ENCODE measurements around the gene SRSF11. TPM values are rescaled to one million over a fixed set of nuclear protein-coding genes. Genes with fewer than 3 reads are reported as not detected.
"Not testable (repeated sequence)": the region's sequence is repeated elsewhere in the genome, so short reads cannot be mapped to it uniquely, and the experiment has no call there.

Gene SRSF11
- 10 to 100 TPM; 47.0 to 70.3 (median 53.2) TPM for total RNA-seq
- 10 to 100 TPM; 49.6 to 74.8 (median 55.1) TPM for polyA plus RNA-seq
- long read RNA-seq, donor 1, partial matches to known transcripts = 24 of 39 reads
- long read RNA-seq, donor 1, other reads (novel, unspliced or antisense) = 12 of 39 reads
- long read RNA-seq, donor 2, partial matches to known transcripts = 40 of 72 reads
- long read RNA-seq, donor 2, other reads (novel, unspliced or antisense) = 24 of 72 reads

- TF ChIP-seq CTCF (IDR thresholded peaks at IDR 0.05) = peak; percentile 10
- Histone ChIP-seq H3K4me1 (peaks cover 45% of the 10 kb centered on the region), H3K36me3 (ENCODE audit: insufficient read depth in 1 of 2, low read depth in 1 of 2) (peaks cover 0 to 34% of the 10 kb centered on the region in 2 donors), H3K27ac (peak within 1 kb of the TSS; percentile 95), H3K9me3 (no peaks in the 10 kb centered on the region), H3K4me3 (peak within 1 kb of the TSS; percentile 82), H3K27me3 (ENCODE audit: insufficient read depth in 3 of 3, low read length in 2 of 3) (no peaks in the 10 kb centered on the region)
- WGBS, 3 donors = 0% methylated on average over 70 to 74 of the region's 74 CpGs
- ATAC-seq (peak; percentile 99), DNase-seq (peak; percentile 98)
- intact Hi-C loops (cut with DNase I) = loop anchor here in 1 of 2 donors (1.0 to 5.0 kb wide), 3 partner anchors 15 to 191 kb away; partner anchors contain the start of genes ANKRD13C and CTH
Measured at GRCh38 chr1:70221238-70222121, at the start of gene SRSF11. Gene SRSF11, plus strand, starts transcription at chr1:70221380. Its CDS starts 257 bp downstream, at chr1:70221637.

GRCh38 chr1:70171512-70171911, 49.7 kb upstream of the SRSF11 start:
- Histone ChIP-seq H3K4me1 (no peaks in the 10 kb centered on the region), H3K36me3 (ENCODE audit: insufficient read depth in 1 of 2, low read depth in 1 of 2) (peaks cover 0 to 54% of the 10 kb centered on the region in 2 donors), H3K27ac (no peak overlapping the region), H3K4me3 (no peak overlapping the region), H3K27me3 (ENCODE audit: insufficient read depth in 3 of 3, low read length in 2 of 3) (no peaks in the 10 kb centered on the region), H3K9me3 (no peaks in the 10 kb centered on the region)
- ATAC-seq (no peak), DNase-seq (no peak)
- intact Hi-C loops (cut with DNase I) = no loop called here
- no peak for TF ChIP-seq CTCF (IDR thresholded peaks at IDR 0.05)
- 98 to 100% (median 100%) methylated on average over 1 of the region's 1 CpG for WGBS, 3 donors

GRCh38 chr1:70185181-70185580, 36.0 kb upstream of the SRSF11 start:
- H3K4me1 ChIP-seq; H3K9me3 ChIP-seq; intact Hi-C loops (cut with DNase I); H3K27me3 ChIP-seq (ENCODE audit: insufficient read depth in 3 of 3, low read length in 2 of 3); DNase-seq; H3K4me3 ChIP-seq; H3K27ac ChIP-seq; ATAC-seq: not testable (repeated sequence)
- WGBS, 3 donors = 92 to 95% (median 95%) methylated on average over 3 of the region's 3 CpGs
- H3K36me3 ChIP-seq (ENCODE audit: insufficient read depth in 1 of 2, low read depth in 1 of 2) = peaks cover 0 to 49% of the 10 kb centered on the region in 2 donors

GRCh38 chr1:70188522-70188921, 32.7 kb upstream of the SRSF11 start:
- H3K4me3 ChIP-seq = no peak overlapping the region
- no peaks in the 10 kb centered on the region for H3K4me1 ChIP-seq
- no peaks in the 10 kb centered on the region for H3K9me3 ChIP-seq
- H3K27ac ChIP-seq = no peak overlapping the region
- no peak for TF ChIP-seq CTCF (IDR thresholded peaks at IDR 0.05)
- ATAC-seq = no peak
- DNase-seq = no peak
- peaks cover 0 to 35% of the 10 kb centered on the region in 2 donors for H3K36me3 ChIP-seq (ENCODE audit: insufficient read depth in 1 of 2, low read depth in 1 of 2)
- intact Hi-C loops (cut with DNase I) = no loop called here
- 97 to 98% (median 97%) methylated on average over 2 of the region's 2 CpGs for WGBS, 3 donors
- no peaks in the 10 kb centered on the region for H3K27me3 ChIP-seq (ENCODE audit: insufficient read depth in 3 of 3, low read length in 2 of 3)

GRCh38 chr1:70190180-70190579, 31.0 kb upstream of the SRSF11 start:
- Histone ChIP-seq H3K9me3 (no peaks in the 10 kb centered on the region), H3K4me3 (no peak overlapping the region), H3K27ac (no peak overlapping the region), H3K36me3 (ENCODE audit: insufficient read depth in 1 of 2, low read depth in 1 of 2) (peaks cover 0 to 21% of the 10 kb centered on the region in 2 donors), H3K4me1 (no peaks in the 10 kb centered on the region), H3K27me3 (ENCODE audit: insufficient read depth in 3 of 3, low read length in 2 of 3) (no peaks in the 10 kb centered on the region)
- DNase-seq (no peak), ATAC-seq (no peak)
- intact Hi-C loops (cut with DNase I) = no loop called here
- TF ChIP-seq CTCF (IDR thresholded peaks at IDR 0.05) = no peak

GRCh38 chr1:70192446-70192845, 28.7 kb upstream of the SRSF11 start:
- H3K4me1 ChIP-seq; H3K4me3 ChIP-seq; H3K36me3 ChIP-seq (ENCODE audit: insufficient read depth in 1 of 2, low read depth in 1 of 2); H3K27me3 ChIP-seq (ENCODE audit: insufficient read depth in 3 of 3, low read length in 2 of 3); H3K27ac ChIP-seq; H3K9me3 ChIP-seq; ATAC-seq; DNase-seq; intact Hi-C loops (cut with DNase I): not testable (repeated sequence)

All from psoas muscle (tissue), 8 donors.